IPS-20b (cell line): Measurements from ENCODE around the gene CASK.

Experiments
- H3K27ac ChIP-seq: one replicate; pipeline ENCODE4 v1.5.1; 2013; ENCODE audit warnings: low read length
- H3K27me3 ChIP-seq: 2 replicates; pipeline ENCODE4 v1.6.1; 2013; ENCODE audit warnings: mild to moderate bottlenecking, low read length, inconsistent platforms; ENCODE audit not compliant: insufficient read depth
- H3K36me3 ChIP-seq: 2 replicates; pipeline ENCODE4 v1.6.1; 2013; ENCODE audit warnings: low read depth, mild to moderate bottlenecking, inconsistent platforms, low read length, moderate library complexity; ENCODE audit not compliant: insufficient read depth
- H3K4me1 ChIP-seq: 2 replicates; pipeline ENCODE4 v1.6.1; 2013; ENCODE audit warnings: mild to moderate bottlenecking, control low read depth, inconsistent platforms, low read length, moderate library complexity; ENCODE audit not compliant: insufficient read depth
- H3K4me3 ChIP-seq: 2 replicates; pipeline ENCODE4 v1.5.1; 2013; ENCODE audit warnings: mild to moderate bottlenecking, low read length, inconsistent platforms
- H3K9ac ChIP-seq: 2 replicates; pipeline ENCODE4 v1.6.1; 2013; ENCODE audit warnings: low read depth, mild to moderate bottlenecking, inconsistent platforms, low read length, moderate library complexity
- H3K9me3 ChIP-seq: 2 replicates; pipeline ENCODE4 v1.6.1; 2013; ENCODE audit warnings: mild to moderate bottlenecking, low read depth, low read length, inconsistent platforms; ENCODE audit not compliant: insufficient read depth

Gene CASK

DNA sequence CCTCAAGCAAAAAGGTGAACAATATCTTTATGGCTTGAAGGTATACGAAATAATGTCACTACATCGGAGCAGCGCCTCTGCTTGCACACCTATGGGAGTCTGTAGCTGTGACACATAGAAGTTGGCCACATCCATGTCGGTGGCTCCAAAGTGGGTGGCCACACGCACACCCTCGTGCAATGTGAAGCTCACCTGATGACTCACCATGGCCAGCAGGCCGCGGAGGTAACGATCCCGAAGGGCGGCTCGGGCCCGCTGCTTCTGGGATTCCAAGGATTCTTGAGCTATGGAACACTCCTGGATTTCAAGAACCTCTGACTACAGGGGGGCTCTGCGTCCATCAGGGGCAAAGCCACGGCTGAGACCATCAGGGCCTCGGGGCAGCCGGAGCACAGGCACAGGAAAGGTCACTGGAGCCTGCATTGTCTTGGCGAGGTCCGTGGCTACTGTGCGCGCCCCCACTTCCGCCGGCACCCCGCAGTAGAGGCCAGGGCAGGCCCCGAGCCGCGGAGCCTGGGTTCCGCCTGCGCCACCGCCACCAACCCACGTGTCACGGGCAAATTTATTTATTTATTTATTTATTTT lies 451.0 kb downstream of the CASK start:
- peaks cover 3% of the 10 kb centered on the region; the same call in 1 of the 2 replicates for H3K4me1 ChIP-seq
- no peaks in the 10 kb centered on the region for H3K36me3 ChIP-seq
- no peak overlapping the region for H3K27ac ChIP-seq
- no peaks in the 10 kb centered on the region for H3K9me3 ChIP-seq
- no peak overlapping the region for H3K9ac ChIP-seq
- H3K4me3 ChIP-seq: no peak overlapping the region
- no peaks in the 10 kb centered on the region for H3K27me3 ChIP-seq

DNA sequence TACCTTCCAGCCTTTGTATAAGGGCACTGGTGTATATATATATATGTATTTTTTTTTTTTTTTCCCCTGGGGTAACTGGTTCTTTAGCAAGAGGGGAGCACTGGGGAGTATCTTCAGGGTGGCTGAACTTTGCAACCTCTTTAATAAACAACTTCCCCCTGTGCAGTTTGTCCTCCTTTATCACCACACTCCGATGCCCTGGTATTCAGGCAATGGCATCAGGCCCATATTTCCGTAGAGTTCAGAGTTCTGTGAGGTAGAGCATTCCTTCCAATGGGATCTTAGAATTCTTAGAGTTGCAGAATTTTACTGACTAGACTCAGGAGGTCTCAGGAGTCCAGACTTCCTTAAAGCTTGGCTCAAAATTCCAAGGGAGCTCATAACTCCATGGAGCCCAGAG lies 451.6 kb downstream of the CASK start:
- Histone ChIP-seq H3K27ac (no peak overlapping the region), H3K9ac (no peak overlapping the region), H3K9me3 (no peaks in the 10 kb centered on the region), H3K4me3 (no peak overlapping the region), H3K36me3 (no peaks in the 10 kb centered on the region), H3K27me3 (no peaks in the 10 kb centered on the region), H3K4me1 (peaks cover 3% of the 10 kb centered on the region; the same call in 1 of the 2 replicates)

DNA sequence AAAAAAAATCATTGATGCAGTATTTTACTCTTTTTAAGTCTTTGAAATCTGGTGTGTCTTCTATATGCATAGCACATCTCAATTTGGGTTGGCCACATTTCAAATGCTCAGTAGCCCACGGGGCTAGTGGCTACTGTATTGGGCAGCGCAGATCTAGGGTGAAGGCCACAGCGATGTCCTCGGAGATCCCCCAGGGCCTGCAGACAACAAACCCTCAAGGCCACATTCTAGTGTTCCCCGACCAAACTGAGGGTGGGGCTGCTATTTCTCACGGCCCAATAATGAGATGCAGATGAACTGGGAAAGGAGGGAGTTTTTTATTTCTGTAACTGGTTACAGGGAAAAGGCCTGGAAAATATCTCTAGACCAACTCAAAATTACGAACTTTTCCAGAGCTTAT lies 452.6 kb downstream of the CASK start:
- Histone ChIP-seq H3K27me3 (no peaks in the 10 kb centered on the region), H3K27ac (no peak overlapping the region), H3K4me3 (no peak overlapping the region), H3K36me3 (no peaks in the 10 kb centered on the region), H3K9ac (no peak overlapping the region), H3K4me1 (peaks cover 3% of the 10 kb centered on the region; the same call in 1 of the 2 replicates), H3K9me3 (no peaks in the 10 kb centered on the region)

DNA sequence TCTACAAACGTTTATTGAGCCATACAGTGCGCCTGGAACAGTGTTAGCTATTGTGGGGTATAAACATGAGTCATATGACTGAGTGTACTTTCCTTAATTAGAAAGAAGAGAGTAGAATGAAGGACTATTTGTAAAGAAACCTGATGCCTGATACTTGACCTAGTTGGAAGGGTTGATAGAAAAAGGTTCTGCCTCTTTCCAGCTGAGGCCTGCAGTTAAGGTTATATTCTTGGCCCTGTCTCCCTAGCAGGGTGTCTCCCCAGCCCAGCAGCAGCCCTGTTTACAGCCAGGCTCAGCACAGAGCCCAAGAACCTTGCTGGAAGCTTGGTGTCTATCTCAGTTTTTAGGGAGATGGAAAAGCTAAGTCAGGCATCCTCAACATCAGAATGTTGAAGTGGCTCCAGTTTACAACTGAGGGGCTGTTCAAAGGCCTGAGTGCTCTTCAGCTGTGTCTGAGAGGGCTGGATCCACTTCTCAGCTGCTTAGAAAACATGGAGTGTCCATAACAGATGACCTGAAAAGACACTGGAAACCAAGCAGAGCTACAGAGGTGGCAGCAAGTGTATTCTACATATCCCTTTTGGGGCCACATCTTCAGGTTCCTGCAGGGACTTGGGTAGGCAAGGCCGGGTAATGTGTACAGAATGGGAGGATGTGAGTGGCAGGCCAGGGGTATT lies 454.6 kb downstream of the CASK start:
- Histone ChIP-seq H3K27me3 (no peaks in the 10 kb centered on the region), H3K36me3 (no peaks in the 10 kb centered on the region), H3K27ac (no peak overlapping the region), H3K4me1 (no peaks in the 10 kb centered on the region), H3K9ac (no peak overlapping the region), H3K9me3 (no peaks in the 10 kb centered on the region), H3K4me3 (no peak overlapping the region)
